SH-SY5Y (cell line): ENCODE measurements around the gene PCK2.

ENCODE experiments used
- GATA2 ChIP-seq: IDR thresholded peaks from 2 replicates; pipeline ENCODE4 v1.6.1; 2011; ENCODE audit warnings: mild to moderate bottlenecking, low read depth, low read length
- GATA3 ChIP-seq: IDR thresholded peaks from 2 replicates; pipeline ENCODE4 v1.6.1; 2011; ENCODE audit warnings: low read depth, mild to moderate bottlenecking, low read length, moderate library complexity

PCK2 gene

DNA sequence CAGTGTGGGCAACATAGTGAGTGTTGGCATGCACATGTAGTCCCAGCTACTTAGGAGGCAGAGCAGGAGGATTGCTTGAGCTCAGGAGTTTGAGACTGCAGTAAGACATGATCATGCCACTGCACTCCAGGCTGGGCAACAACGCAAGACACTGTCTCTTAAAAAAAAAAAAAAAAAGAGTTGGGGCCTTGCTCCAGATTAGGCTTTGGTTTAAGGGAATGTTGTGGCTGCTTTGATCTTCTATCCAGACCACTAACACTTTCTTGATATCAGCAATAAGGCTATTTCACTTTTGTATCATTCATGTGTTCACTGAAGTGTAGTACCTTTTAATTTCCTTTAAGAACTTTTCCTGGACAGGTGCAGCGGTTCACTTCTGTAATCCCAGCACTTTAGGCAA is 33.6 kb downstream of the PCK2 start:
- TF ChIP-seq GATA3 (no peak), GATA2 (no peak)

DNA sequence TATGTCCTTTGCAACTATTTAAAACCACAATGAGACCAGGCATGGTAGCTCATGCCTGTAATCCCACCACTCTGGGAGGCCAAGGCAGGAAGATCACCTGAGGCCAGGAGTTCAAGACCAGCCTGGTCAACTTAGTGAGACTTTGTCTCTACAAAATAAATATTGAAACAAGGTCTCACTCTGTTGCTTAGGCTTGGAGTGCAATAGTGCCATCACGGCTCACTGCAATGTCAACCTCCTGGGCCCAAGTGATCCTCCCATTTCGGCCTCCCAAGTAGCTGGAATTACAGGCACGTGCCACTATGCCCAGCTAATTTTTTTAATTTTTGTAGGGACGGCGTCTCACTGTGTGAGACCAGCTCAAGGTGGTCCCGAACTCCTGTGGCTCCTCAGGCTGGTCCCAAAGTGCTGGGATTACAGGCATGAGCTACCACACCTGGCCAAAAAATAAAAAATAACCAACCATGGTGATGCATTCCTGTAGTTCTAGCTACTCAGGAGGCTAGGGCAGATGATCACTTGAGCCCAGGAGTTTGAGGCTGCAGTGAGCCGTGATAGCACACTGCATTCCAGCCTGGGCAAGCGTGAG is 35.4 kb downstream of the PCK2 start:
- TF ChIP-seq GATA2 = no peak
- TF ChIP-seq GATA3 = no peak

DNA sequence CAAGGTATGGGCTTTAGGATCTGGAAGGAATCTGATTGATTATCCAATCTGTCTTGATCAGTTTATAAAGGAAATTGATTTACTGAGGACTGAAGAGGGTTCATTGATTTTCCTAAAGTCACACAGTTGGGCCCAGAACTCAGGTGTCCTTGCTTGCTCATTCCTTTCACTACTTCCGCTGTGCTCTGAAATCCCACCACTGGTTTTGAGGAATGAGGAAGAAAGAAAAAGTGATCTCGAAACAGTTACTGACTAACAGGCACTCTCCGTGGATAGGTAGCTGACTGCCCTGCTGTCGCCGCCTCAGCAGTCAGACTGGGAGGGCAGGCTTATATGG is 36.2 kb downstream of the PCK2 start, which contains the start of gene FITM1:
TSS of gene FITM1 (plus strand) at position 280 of the 337 bp plus-strand sequence. CDS start 905 bp downstream, outside the sequence.
- TF ChIP-seq GATA2 (no peak), GATA3 (no peak)

DNA sequence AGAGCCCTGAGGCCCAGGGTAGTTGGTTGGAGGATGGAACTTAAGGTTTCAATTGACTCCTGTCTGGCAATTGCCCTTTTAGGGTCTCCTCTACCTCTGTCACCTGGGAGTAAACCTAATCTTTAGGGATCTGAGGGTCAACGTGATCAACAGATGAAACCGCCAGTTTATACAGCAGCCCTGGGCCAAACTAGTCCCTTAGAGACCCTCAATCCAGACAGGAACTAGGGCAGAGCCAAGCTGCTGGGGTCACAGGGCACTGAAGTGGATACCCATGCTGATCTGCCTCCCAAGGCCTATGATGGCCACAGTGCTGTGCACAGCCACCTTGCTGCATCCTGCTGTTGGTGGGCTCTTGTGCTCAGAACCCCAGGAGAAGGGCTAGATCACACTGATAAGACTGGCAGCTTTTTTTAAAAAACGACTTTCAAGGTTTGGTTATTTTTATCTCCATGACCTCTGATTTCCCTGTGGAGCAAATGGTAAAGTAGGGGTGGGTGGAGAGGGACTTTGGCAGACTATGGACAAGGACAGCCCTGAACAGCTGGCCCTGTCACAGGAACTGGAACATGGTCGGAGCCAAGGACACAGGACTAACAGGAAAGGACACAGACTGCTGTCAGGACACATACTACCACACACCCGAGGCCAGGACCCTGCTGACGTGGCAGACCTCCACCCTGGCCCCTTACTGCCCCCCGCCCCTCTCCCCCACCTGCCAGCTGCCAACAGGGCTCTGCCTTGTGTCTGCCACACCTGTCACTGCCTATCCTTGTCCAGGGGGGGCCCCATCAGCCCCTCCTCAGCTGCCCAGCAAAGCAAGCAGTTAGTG is 36.8 kb downstream of the PCK2 start:
- TF ChIP-seq GATA2 (peak; percentile 60), GATA3 (no peak)

DNA sequence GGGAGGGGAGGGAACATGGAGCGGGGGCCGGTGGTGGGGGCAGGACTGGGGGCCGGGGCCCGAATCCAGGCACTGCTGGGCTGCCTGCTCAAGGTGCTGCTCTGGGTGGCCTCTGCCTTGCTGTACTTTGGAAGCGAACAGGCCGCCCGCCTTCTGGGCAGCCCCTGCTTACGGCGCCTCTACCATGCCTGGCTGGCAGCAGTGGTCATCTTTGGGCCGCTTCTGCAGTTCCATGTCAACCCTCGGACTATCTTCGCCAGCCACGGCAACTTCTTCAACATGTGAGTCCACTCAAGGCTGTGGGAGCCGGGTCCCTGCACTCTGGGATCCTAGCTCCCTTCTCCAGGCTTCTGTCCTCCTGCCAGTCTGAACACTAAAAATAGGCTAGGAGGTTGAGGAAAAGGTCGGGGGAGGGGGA is 37.4 kb downstream of the PCK2 start:
- TF ChIP-seq GATA3 = no peak
- TF ChIP-seq GATA2 = no peak

DNA sequence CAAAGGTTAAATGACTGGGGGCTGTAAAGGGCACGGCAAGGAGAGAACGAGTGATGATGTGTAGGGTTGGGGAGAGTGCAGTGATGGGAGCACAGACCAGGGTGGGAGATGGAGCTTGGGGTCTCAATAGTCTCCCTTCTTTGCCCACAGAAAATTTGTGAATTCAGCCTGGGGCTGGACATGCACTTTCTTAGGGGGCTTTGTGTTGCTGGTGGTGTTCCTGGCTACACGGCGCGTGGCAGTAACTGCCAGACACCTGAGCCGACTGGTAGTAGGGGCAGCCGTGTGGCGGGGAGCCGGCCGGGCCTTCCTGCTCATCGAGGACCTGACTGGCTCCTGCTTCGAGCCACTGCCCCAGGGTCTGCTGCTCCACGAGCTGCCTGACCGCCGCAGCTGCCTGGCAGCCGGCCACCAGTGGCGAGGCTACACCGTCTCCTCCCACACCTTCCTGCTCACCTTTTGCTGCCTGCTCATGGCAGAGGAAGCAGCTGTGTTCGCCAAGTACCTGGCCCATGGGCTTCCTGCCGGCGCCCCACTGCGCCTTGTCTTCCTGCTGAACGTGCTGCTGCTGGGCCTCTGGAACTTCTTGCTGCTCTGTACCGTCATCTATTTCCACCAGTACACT is 38.1 kb downstream of the PCK2 start:
- no peak for TF ChIP-seq GATA2
- no peak for TF ChIP-seq GATA3

DNA sequence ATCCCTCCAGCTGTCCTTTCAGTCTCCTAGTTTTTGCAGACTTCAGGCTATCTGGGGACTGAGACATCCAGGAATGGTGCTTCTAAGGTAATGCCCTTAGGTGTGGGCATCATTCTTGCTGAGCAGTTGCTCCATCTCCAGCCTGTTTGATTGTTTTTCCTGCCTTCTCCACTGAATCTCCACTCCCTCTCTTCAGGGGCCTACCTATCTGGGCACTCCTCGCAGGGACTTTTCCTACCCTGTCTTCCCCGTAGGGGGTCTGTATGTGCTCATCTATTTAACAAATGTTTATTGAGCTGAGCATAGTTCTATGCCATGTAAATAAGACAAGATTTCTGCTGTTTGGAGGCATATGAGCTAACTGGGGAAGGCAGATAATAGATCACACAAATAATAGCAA is 38.9 kb downstream of the PCK2 start:
- TF ChIP-seq GATA2 (no peak), GATA3 (no peak)

DNA sequence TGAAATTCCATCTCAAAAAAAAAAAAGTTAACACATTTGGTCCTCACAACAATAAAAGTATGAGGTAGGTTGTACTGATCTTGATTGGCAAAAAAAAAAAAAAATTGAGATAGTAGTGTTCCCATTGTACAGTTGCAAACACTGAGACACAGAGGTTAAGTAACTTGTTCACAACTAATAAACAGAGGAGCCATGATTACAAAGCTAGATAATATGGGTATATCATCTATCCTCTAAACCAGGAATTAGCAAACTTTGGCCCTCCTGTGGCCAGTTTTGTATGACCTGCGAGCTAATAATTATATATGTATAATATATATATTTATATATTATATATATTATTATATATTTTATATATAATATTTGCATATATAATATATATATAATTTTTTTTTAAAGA is 39.6 kb downstream of the PCK2 start:
- no peak for TF ChIP-seq GATA3

DNA sequence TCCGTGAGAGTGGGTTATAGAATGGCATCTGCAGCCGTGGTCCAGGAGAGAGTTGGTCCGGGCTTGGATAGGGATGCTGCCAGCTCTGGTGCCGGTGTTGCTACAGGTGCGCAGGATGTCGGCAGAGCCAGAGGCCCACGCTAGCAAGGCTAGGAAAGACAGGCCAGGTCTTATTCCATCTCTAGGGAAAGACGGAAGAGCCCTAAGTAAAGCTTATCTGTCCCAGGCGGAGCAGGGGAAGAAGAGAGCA is 41.4 kb downstream of the PCK2 start:
- TF ChIP-seq GATA3 = no peak
- TF ChIP-seq GATA2 = no peak

DNA sequence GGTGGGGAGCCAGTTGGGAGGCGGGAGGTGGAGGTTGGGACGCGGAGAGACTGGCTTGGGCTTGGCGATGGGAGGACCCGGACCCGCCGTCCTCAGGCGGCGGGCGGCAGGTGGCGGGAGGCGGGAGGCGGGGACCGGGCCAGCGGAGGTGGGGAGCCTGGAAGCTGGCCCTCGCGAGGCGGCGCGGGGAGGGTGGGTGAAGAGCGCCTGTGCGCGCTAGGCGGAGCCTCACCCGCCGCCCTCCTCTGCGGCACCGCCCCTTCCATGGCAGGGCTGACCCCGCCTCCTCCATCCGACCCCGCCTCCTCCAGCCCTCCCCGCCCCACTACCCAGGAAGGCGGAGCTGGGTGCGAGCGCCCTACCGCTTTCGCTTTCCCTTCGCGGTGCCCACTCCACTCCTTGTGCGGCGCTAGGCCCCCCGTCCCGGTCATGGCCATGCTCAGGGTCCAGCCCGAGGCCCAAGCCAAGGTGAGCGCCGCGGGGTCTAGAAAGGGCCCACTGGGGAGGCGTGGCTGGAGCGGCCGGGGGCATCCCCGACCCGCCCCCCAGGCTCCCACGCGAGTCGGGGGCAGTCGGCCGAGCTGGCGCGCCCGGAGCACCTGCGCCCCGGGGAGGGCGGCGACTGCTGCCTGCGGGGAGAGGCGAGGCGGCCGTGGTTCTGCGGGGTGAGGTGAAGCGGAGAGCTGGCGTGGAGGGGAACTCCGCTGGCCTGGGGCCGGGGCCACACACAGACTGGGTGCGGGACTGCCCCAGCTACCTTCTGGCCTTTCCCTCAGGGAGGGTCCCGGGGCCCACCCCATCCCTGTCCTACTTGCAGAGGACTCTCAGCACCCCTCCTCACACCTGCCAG is 41.9 kb downstream of the PCK2 start, which contains the start of gene PSME1:
TSS of gene PSME1 (plus strand) at position 361 of the 850 bp plus-strand sequence. CDS start at position 430, 69 bp downstream.
- TF ChIP-seq GATA3 = no peak
- no peak for TF ChIP-seq GATA2

DNA sequence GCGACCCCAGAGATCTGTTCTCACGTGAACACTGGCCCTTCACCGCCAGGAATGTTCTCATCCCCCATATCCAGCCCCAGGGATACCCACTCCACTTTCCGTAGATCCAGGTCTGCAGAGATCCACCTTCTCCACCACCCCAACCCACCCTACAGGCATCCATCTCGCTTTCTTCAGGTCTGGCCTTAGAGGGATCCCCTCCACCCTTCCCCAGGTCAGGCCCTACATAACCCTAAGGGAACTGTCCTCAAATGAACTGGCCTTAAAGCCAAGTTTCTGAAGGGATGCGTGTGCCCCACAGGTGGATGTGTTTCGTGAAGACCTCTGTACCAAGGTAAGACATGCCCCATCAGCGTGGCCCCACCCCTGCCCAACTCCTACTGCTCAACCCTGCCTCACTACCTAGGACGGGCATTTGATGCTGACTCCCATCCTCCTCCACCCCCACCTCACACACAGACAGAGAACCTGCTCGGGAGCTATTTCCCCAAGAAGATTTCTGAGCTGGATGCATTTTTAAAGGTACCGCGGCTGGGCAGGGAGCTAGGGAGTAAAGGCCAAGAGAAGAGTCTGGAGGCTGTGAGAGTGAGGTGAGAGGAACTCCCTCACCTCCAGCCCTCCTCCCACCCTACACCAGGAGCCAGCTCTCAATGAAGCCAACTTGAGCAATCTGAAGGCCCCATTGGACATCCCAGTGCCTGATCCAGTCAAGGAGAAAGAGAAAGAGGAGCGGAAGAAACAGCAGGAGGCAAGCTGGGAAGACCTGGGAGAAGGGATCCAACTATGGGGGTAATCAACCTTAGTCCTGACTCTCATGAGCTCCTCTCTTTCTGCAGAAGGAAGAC is 42.8 kb downstream of the PCK2 start:
- TF ChIP-seq GATA3 = no peak
- no peak for TF ChIP-seq GATA2

DNA sequence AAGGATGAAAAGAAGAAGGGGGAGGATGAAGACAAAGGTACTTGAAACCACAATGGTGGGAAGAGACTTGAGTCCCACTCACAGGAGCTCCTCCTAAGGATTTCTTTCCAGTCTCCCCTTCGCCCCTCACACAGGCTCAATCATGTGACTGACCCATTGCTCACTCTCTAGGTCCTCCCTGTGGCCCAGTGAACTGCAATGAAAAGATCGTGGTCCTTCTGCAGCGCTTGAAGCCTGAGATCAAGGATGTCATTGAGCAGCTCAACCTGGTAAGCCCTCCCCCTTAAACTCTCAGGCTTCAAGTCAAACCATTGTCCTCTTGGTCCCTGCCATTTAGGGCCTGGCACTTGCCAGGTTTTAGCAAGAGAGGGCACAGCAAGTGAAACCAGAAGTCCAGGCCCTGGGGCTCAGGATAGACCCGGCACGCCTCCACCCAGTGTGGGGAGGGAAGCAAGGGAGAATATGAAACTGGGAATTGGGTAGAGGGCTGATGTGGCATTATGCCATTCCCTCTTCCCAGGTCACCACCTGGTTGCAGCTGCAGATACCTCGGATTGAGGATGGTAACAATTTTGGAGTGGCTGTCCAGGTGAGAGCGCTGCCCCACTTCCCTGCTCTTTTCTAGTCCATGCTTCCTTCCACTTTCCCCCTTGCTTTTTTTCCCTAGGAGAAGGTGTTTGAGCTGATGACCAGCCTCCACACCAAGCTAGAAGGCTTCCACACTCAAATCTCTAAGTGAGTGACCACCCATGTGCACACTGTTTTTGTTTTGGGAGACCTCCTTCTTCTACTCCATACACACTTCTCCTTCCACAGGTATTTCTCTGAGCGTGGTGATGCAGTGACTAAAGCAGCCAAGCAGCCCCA is 43.7 kb downstream of the PCK2 start:
- TF ChIP-seq GATA2 = no peak
- no peak for TF ChIP-seq GATA3
